Islet precursor cell (in vitro differentiated cells): ENCODE results near the gene CCL18.
"Not testable (repeated sequence)": the region's sequence is repeated elsewhere in the genome, so short reads cannot be mapped to it uniquely, and the experiment has no call there.

ENCODE experiments used
- DNase-seq: peaks from one replicate; pipeline ENCODE4 v3.0.0-alpha.2; 2018

The CCL18 gene

DNA sequence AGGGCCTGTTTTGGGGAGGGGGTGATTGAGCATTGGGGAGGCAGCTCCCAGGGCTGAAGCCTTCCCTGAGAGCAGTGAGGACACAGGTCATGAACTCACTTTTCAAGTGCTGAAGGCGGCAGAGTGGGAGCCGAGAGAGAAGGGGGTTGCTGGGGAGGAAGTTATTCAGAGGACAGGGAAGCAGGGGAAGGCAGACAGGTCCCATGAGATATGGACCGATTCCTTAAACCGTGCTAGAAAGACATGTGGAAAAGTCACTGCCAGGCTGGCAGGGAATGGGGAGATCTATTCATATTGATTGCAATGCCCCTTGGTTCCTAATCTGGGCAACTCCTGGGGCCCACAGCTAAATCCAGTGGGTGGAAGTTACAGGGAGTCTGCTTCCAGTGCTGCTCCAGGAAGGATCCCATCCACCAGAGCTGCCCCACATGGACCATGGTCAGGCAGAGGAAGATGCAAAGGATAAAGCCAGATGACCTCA, 40.7 kb downstream of the CCL18 start:
- peak; percentile 42 for DNase-seq

DNA sequence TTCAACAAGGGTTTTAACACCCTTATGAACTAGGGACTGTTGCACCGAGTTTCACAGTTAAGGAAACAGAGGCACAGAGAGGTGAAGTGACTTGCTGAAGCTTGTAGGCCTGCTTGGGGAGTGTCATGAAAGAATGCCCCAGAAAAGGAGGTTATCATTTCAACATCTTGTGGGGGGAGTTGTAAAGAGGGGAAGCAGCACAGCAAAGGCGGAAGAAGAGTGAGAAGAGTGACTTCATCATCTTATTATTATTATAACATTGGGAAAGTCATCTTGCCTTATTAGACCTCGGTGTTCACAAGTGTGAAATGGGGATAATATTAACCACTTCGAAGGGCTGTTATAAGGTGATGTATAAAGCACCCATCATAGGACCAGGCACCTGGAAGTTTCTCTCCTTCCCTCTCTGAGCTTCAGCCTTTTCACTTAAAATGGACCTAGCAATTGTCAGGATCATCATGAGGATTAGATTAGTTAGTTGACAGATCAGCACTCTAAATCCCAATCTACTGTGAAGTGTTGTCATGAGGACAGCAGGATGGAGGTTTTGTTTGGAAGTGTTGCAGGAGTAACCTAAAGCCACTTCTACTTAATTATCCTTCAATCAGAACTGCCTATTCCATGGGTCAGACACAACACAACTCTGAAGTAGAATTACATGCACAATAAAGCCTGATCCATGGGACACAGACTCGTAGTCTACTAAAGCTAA, 41.9 kb downstream of the CCL18 start:
- peak; percentile 19 for DNase-seq

DNA sequence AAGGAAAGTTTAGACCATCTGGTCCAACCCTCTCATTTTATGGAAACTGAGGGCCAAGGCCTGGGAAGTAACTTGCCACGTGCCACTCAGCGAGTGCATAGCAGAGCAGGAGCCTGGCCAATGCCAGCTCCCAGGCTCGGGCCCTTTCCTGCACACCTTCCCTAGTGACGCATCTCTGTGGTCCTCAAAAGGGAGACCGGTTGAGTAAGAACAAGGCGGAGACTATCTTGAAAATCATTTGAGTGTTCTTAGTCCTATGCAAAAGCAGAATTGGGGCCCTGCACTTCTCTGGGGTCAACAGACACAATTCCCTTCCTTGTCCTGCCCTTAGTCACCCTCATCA, 42.4 kb downstream of the CCL18 start:
- peak; percentile 43 for DNase-seq

DNA sequence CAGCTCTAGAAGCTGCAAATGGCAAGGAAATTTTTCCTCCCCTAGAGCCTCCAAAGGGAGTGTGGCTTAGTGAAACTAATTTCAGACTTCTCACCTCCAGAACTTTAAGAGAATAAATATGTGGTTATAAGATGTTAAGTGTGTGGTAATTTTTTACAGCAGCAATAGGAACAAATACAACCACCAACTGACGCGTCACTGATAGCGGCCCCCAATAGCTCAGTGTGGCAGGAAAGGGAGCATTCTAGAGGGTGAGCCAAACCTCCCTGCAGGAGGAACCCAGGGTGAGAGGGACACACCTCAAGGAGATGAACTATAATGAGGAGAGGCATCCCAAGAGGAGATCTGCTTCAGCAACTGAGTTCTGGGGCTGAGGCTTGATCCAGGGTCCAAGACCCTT, 43.6 kb downstream of the CCL18 start:
- DNase-seq, result no peak

DNA sequence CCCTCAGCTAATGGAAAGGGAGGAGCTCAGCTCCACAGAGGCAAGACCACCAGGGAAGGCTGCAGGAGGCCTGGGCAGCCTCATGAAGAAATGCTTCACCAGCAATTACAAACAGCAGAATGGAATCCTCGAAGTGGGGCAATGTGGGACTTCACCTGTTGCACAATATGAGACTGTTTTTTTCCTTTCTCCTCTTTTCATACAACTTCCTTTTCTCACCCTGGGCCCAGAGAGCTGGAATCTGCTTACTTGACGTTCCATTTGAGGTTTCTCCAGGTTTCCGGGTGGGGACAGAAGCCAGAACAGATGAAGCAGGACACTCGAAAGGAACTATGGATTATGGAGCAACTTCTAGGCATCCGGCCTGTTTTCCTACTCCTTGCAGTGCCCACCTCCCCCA, 44.2 kb downstream of the CCL18 start:
- not testable (repeated sequence) for DNase-seq

DNA sequence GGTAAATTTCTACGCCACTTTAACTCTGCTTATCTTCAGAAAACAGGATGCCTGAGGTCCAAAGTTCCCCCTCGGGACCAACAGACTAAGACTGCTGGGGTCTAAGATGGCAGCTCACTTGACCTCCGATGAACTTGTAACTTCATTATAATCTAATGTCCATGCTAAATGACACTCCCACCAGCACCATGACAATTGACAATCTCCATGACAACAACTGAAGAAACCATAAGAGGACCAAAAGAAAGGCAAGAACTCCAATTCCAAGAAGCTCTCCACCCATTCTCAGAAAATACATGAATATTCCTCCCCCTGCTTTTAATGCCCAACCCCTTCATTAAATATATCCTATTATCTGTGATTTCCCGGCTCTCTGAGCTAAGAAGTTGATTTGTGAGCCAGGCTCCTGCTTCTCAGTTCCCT, 47.0 kb downstream of the CCL18 start:
- DNase-seq, result peak; percentile 26

DNA sequence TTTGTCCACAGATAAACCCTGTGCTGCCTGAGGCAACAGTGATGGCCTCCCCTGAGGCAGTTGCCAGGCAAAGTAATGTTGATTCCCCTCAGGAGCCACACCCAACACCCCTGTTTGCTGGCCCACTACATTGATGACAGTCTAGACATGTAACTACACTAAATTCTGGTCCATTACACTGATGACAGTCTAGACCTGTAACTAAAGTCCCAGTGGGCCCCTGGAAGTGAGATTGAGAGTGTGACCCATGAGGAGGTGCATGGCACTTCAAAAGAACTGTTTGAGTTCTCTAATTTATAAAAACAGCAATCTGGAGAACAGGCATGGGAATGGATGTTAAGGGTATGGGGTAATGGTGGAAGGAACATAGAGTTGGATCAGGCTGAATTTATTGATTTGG, 48.5 kb downstream of the CCL18 start:
- DNase-seq, result no peak

DNA sequence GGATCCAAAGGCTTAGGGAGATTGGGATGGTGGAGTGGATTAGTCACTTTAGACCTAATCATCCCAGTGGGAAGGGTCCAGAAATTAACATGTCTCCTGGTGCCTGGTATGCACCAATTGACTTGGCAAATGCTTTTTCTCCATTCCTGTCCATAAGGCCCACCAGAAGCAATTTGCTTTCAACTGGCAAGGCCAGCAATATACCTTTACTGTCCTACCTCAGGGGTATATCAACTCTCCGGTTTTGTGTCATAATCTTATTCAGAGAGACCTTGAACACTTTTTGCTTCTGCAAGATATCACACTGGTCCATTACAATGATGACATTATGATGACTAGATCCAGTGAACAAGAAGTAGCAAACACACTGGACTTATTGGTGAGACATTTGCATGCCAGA, 49.1 kb downstream of the CCL18 start:
- DNase-seq, result not testable (repeated sequence)

DNA sequence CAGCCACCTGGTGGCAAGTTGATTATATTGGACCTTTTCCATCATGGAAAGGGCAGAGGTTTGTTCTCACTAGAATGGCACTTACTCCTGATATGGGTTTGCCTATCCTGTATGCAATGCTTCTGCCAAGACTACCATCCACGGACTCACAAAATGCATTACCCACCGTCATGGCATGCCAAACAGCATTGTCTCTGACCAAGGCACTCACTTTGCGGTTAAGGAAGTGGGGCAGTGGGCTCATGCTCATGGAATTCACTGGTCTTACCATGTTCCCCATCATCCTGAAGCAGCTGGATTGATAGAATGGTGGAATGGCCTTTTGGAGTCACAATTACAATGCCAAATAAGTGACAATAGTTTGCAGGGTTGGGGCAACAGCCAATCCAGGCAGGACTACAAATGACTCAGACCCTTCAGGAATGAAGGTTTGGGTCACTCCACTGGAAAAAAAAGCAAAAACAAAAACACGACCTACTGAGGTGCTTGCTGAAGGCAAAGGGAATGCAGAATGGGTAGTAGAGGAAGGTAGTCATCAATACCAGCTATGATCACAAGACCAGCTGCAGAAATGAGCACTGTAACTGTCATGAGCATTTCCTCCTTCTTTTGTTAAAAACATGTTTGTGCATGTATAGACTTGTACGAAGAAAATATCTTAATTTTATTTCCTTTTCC, 51.0 kb downstream of the CCL18 start:
- not testable (repeated sequence) for DNase-seq

DNA sequence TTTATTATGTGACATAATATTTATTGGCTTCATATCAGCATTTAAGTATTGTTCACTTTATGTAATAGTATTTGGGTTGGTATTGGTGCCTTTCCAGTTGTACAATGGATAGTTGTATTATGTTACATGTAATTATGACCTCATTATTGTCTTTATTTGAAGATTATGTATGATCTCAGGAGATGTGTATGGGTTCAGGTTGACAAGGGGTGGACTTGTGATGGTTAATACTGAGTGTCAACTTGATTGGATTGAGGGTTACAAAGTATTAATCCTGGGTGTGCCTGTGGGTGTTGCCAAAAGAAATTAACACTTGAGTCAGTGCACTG, 51.5 kb downstream of the CCL18 start:
- not testable (repeated sequence) for DNase-seq

DNA sequence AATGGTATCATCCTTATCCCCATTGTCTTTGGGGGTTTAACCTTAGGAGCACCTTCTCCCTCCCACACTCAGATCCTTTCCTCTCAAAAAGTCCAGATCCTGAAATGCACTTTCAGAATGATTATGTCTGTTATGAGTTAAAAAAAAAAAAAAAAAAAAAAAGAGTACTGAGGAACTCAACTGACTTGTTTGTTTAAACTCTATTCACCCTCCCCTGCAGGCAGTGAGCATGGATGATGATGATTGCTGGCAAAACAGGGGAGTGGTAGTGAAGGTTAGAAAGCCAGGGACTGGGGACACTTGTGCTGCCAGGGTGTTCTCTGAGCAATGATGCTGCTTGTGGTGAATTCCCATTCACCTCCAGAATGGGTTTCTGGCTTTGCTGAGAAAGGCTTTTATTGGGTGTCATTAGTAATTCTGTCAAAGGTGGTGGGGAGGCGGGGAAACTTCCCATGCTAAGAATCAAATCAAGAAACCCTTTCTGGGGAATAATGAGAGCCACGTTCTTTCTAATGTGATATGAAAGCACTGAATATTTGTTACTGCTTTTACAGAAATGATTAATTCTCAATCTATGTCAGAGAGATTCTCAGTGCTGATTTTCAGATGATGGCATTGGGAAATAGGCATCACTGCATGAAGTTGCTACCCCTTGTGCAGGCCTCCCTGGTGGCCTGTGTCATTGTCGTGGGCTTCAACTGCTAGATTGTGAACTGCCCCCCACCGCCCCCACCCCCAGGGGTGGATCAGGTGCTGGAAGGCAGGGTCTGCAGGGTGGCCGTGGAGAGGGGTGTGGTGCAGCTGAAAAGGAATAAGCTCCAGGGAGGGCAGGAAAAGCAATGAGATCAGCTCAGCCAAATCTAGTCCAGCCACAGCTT, 53.7 kb downstream of the CCL18 start:
- DNase-seq, result no peak

DNA sequence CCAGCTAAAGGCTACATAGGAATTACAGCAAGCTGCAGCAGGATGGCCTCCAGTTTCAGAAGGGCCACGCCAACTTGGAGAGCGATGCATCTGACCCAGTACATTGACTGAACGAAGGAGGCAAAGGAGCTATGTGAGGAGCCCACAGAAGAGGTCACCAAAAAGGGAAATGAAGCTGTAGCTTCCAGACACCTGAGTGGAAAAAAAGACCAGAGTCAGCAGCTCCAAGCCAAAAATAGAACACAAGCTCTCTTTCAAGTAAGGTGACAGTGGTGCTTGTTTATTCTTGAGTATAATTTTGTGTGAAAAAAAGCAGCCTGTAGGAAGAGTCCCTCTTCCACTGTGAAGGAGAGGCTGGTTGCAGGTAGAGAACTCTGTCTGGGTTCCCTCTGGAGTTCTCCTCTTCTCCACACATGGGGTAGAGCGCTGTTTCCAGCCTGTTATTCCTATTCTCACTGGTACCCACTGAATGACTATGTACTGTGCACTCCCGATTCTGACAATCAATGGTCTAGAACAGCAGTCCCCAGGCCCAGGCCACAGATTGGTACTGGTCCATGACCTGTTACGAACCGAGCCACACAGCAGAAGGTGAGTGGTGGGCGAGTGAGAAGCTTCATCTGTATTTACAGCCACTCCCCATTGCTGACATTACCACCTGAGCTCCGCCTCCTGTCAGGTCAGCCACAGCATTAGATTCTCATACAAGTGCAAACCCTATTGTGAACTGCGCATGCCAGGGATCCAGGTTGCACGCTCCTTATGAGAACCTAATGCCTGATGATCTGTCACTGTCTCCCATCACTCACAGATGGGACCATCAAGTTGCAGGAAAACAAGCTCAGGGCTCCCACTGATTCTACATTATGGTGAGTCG, 54.6 kb downstream of the CCL18 start:
- DNase-seq, result no peak

DNA sequence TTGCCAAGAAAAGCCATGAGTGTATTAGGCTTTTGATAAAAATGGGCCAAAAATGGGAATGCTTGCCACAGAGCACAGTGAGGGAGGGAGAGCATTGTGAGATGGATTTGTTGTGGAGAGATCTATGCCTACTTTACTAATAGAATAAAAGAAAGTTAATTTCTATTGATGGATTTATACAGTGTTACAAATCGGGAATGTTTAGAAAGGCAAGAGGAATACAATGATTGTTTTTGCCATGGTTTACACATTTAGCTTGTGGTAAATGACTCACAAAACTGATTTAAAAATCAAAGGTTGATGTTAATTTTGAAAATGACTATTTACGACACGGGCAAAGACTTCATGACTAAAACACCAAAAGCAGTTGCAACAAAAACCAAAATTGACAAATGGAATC, 56.1 kb downstream of the CCL18 start:
- no peak for DNase-seq

DNA sequence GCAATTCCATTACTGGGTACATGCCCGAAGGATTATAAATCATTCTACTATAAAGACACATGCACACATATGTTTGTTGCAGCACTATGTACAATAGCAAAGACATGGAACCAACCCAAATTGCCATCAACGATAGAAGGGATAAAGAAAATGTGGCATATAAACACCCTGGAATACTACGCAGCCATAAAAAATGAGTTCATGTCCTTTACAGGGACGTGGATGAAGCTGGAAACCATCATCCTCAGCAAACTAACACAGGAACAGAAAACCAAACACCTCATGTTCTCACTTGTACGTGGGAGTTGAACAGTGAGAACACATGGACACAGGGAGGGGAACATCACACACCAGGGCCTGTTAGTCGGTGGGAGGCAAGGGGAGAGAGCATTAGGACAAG, 57.0 kb downstream of the CCL18 start:
- DNase-seq, result not testable (repeated sequence)
